HG02798 (cell line): ENCODE measurements around the gene SLC43A1.

Experiments
- ATAC-seq: cut with Tn5 transposase; IDR thresholded peaks from one replicate; pipeline ENCODE4 v1.9.1; 2021; ENCODE audit warnings: mild to moderate bottlenecking; ENCODE audit not compliant: unreplicated experiment, poor library complexity

SLC43A1 gene

DNA sequence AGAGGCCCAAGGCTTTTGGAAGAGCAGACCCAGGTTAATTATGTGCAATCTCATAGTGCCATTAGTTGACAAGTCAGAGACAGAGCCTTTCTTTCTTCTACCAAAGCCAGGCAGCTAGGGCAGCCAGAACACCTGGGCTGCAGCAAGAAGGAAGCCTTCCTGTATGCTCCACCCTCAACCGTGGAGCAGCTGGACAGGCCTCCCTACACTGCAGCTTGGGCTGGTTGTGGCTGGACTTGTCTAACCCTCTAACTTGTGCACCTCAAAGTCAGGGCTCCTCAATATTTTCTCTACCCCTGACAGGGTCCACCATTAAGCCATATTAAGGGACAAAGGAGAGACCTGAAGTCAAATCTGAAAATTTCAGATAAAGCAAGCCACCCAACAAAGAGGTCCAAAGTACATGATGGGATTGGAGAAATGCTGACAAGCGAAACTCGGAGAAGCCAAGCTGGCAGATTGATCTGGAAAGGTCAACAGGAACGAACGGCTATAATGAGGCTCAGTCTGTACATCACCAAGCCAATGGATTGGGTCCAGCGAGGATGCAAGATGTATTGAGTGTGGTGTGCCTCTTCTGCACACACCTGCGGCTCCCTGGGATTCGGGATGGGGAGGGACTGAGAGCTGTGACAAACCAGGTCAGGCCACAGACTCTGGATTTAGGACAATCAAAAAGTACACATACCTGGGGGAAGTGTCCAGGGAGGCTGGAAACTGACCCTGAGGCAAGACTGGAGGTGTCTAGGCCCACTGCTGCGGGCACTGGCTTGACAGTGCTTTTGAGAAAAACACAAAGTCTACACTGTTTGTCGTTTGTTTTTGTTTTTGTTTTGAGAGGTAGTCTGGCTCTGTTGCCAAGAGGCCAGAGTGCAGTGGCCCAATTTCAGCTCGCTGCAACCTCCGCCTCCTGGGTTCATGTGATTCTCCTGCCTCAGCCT is 76.9 kb downstream of the SLC43A1 start:
- no peak for ATAC-seq

DNA sequence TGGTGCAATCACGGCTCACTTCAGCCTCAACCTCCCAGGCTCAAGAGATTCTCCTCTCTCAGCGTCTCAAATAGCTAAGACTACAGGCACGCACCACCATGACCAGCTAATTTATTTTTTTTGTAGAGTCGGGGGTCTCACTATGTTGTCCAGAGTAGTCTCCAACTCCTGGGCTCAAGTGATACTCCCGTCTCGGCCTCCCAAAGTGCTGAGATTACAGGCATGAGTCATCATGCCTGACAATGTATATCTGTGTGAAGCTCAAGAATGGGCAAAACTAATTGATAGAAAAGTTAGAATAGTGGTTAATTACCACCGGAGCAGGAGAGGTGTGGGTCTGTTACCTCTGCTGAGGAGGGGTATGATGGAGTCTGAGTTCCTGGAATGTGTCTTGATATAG is 79.5 kb downstream of the SLC43A1 start:
- no peak for ATAC-seq

DNA sequence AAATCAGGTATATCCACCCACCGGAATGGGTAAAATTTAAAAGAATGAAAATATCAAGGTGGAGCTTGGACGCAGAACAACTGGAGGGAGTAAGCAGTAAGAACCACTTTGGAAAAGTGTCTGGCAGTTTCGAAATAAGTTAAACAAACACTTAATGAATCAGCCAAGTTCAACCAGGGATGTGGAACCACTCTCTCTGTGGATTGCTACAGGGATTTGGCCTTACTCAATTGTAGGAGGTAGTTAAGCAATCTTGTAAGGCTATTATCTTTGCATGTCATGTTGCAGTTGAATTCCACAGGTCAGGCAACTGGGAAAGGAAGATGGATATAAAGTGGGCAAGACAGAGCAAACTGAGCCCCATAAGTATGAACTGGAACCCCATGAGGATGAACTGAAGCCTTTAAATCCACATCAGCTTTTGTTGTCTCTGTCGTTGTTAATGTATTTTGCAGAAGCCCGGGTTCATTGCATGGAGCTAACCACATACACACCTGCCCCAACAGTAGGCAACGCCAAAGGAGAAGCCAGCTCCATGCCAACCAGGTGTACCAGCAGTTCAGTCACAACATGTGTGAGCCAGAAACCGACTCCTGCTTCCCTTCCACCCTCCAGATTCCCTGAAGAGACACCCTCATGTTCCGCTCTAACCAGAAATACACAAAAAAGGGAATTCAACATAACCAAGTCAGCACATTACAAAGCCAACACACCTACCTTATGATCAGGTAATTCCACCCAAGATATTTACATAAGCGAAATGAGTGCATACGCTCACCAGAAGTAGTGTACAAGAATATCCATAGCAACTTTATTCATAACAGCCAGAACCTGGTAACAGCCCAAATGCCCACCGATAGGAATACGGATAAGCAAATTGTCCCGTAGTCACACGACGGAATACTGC is 80.6 kb downstream of the SLC43A1 start:
- ATAC-seq: no peak
